ENCODE data around the gene PCK2.

DNA sequence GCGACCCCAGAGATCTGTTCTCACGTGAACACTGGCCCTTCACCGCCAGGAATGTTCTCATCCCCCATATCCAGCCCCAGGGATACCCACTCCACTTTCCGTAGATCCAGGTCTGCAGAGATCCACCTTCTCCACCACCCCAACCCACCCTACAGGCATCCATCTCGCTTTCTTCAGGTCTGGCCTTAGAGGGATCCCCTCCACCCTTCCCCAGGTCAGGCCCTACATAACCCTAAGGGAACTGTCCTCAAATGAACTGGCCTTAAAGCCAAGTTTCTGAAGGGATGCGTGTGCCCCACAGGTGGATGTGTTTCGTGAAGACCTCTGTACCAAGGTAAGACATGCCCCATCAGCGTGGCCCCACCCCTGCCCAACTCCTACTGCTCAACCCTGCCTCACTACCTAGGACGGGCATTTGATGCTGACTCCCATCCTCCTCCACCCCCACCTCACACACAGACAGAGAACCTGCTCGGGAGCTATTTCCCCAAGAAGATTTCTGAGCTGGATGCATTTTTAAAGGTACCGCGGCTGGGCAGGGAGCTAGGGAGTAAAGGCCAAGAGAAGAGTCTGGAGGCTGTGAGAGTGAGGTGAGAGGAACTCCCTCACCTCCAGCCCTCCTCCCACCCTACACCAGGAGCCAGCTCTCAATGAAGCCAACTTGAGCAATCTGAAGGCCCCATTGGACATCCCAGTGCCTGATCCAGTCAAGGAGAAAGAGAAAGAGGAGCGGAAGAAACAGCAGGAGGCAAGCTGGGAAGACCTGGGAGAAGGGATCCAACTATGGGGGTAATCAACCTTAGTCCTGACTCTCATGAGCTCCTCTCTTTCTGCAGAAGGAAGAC, 42.8 kb downstream of the PCK2 start:
- no peak for TF ChIP-seq POLR2A (IDR thresholded peaks at IDR 0.05)
- TF ChIP-seq, protein P1, sequence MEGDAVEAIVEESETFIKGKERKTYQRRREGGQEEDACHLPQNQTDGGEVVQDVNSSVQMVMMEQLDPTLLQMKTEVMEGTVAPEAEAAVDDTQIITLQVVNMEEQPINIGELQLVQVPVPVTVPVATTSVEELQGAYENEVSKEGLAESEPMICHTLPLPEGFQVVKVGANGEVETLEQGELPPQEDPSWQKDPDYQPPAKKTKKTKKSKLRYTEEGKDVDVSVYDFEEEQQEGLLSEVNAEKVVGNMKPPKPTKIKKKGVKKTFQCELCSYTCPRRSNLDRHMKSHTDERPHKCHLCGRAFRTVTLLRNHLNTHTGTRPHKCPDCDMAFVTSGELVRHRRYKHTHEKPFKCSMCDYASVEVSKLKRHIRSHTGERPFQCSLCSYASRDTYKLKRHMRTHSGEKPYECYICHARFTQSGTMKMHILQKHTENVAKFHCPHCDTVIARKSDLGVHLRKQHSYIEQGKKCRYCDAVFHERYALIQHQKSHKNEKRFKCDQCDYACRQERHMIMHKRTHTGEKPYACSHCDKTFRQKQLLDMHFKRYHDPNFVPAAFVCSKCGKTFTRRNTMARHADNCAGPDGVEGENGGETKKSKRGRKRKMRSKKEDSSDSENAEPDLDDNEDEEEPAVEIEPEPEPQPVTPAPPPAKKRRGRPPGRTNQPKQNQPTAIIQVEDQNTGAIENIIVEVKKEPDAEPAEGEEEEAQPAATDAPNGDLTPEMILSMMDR (IDR thresholded peaks at IDR 0.05) = no peak
